MM.1S (cell line): Measurements from ENCODE around the gene SPINT4.
"Not testable (repeated sequence)": the region's sequence is repeated elsewhere in the genome, so short reads cannot be mapped to it uniquely, and the experiment has no call there.

ENCODE experiments used
- DNase-seq: peaks from one replicate; pipeline ENCODE4 v3.0.0-alpha.2; 2015
- H2AFZ ChIP-seq: fragments of 300-600 bp; sonication (generic); 2 replicates; pipeline ENCODE4 v1.6.0; 2016; ENCODE audit warnings: antibody characterized with exemption, low read length
- H3F3A ChIP-seq: fragments of 300-600 bp; sonication (generic); 2 replicates; pipeline ENCODE4 v1.6.1; 2016; ENCODE audit warnings: mild to moderate bottlenecking, antibody characterized with exemption, low read length, moderate library complexity, mixed read lengths; ENCODE audit not compliant: insufficient read depth
- H3K27ac ChIP-seq: fragments of 300-600 bp; sonication (generic); 2 replicates; pipeline ENCODE4 v1.5.1; 2016; ENCODE audit warnings: mild to moderate bottlenecking, low read length
- H3K27me3 ChIP-seq: fragments of 300-600 bp; sonication (generic); replicated peaks from 2 replicates; pipeline ENCODE4 v1.6.0; 2016; ENCODE audit warnings: low read length; ENCODE audit not compliant: insufficient read depth
- H3K36me3 ChIP-seq: fragments of 300-600 bp; sonication (generic); replicated peaks from 2 replicates; pipeline ENCODE4 v1.6.1; 2016; ENCODE audit warnings: mild to moderate bottlenecking, low read length, mixed read lengths; ENCODE audit not compliant: insufficient read depth
- H3K4me1 ChIP-seq: fragments of 300-600 bp; sonication (generic); 2 replicates; pipeline ENCODE4 v1.6.1; 2016; ENCODE audit warnings: low read length, mixed read lengths
- H3K4me2 ChIP-seq: fragments of 300-600 bp; sonication (generic); 2 replicates; pipeline ENCODE4 v1.6.0; 2016; ENCODE audit warnings: low read depth, low read length
- H3K4me3 ChIP-seq: fragments of 300-600 bp; sonication (generic); 2 replicates; pipeline ENCODE4 v1.5.1; 2016; ENCODE audit warnings: low read length, mixed read lengths
- H3K79me2 ChIP-seq: fragments of 300-600 bp; sonication (generic); 2 replicates; pipeline ENCODE4 v1.6.1; 2016; ENCODE audit warnings: mixed run types, low read length, mixed read lengths
- H3K9ac ChIP-seq: fragments of 300-600 bp; sonication (generic); 2 replicates; pipeline ENCODE4 v1.6.1; 2016; ENCODE audit warnings: low read length, mixed read lengths
- H3K9me2 ChIP-seq: fragments of 300-600 bp; sonication (generic); replicated peaks from 2 replicates; pipeline ENCODE4 v1.6.1; 2016; ENCODE audit warnings: mild to moderate bottlenecking, low read length, mixed read lengths; ENCODE audit not compliant: insufficient read depth
- H3K9me3 ChIP-seq: fragments of 300-600 bp; sonication (generic); replicated peaks from 2 replicates; pipeline ENCODE4 v1.6.1; 2016; ENCODE audit warnings: mild to moderate bottlenecking, low read length, mixed read lengths; ENCODE audit not compliant: insufficient read depth
- H4K20me1 ChIP-seq: fragments of 300-600 bp; sonication (generic); 2 replicates; pipeline ENCODE4 v1.6.1; 2016; ENCODE audit warnings: mild to moderate bottlenecking, low read length, moderate library complexity, mixed read lengths; ENCODE audit not compliant: insufficient read depth
- EZH2 ChIP-seq: fragments of 300-600 bp; sonication (generic); optimal IDR thresholded peaks from 2 replicates; pipeline ENCODE3; 2017; ENCODE audit warnings: low read depth, mild to moderate bottlenecking, antibody characterized with exemption, low read length, mixed read lengths
- EZH2phosphoT487 ChIP-seq: fragments of 300-600 bp; sonication (generic); IDR thresholded peaks from 2 replicates; pipeline ENCODE4 v1.6.1; 2018; ENCODE audit warnings: antibody characterized with exemption, low read length
- TF ChIP-seq, protein P1 (sequence below): fragments of 300-600 bp; sonication (generic); IDR thresholded peaks from 2 replicates; pipeline ENCODE4 v1.5.1; 2016; ENCODE audit warnings: antibody characterized with exemption, low read length, mixed read lengths

The SPINT4 gene

GRCh38 chr20:45701873-45702272 is 20.3 kb upstream of the SPINT4 start, which contains the start of gene WFDC13:
Gene WFDC13, plus strand, starts transcription at chr20:45702038. Its CDS starts 86 bp downstream, at chr20:45702124.
- Histone ChIP-seq H3K27me3 (no peaks in the 10 kb centered on the region), H3K4me2 (no peak within 1 kb of the TSS), H3K4me3 (no peak within 1 kb of the TSS), H3K9me3 (no peaks in the 10 kb centered on the region), H3K27ac (no peak within 1 kb of the TSS), H3K9ac (no peak within 1 kb of the TSS), H3K4me1 (no peaks in the 10 kb centered on the region), H2AFZ (no peak within 1 kb of the TSS), H3K36me3 (no peaks in the 10 kb centered on the region), H4K20me1 (no peaks in the 10 kb centered on the region), H3K9me2 (no peaks in the 10 kb centered on the region), H3F3A (no peaks in the 10 kb centered on the region), H3K79me2 (no peaks in the 10 kb centered on the region)
- TF ChIP-seq, protein P1, sequence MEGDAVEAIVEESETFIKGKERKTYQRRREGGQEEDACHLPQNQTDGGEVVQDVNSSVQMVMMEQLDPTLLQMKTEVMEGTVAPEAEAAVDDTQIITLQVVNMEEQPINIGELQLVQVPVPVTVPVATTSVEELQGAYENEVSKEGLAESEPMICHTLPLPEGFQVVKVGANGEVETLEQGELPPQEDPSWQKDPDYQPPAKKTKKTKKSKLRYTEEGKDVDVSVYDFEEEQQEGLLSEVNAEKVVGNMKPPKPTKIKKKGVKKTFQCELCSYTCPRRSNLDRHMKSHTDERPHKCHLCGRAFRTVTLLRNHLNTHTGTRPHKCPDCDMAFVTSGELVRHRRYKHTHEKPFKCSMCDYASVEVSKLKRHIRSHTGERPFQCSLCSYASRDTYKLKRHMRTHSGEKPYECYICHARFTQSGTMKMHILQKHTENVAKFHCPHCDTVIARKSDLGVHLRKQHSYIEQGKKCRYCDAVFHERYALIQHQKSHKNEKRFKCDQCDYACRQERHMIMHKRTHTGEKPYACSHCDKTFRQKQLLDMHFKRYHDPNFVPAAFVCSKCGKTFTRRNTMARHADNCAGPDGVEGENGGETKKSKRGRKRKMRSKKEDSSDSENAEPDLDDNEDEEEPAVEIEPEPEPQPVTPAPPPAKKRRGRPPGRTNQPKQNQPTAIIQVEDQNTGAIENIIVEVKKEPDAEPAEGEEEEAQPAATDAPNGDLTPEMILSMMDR = no peak
- TF ChIP-seq EZH2 (no peak), EZH2phosphoT487 (no peak)
- DNase-seq = no peak

- no peak within 1 kb of the TSS for H3K9ac ChIP-seq
- no peaks in the 10 kb centered on the region for H3K79me2 ChIP-seq
- no peak within 1 kb of the TSS for H3K4me2 ChIP-seq
- H3K36me3 ChIP-seq = no peaks in the 10 kb centered on the region
- H3F3A ChIP-seq = no peaks in the 10 kb centered on the region
- no peak within 1 kb of the TSS for H3K27ac ChIP-seq
- no peaks in the 10 kb centered on the region for H4K20me1 ChIP-seq
- TF ChIP-seq EZH2 (no peak), EZH2phosphoT487 (no peak)
- TF ChIP-seq, protein P1 = no peak
- H3K9me2 ChIP-seq = no peaks in the 10 kb centered on the region
- no peaks in the 10 kb centered on the region for H3K4me1 ChIP-seq
- no peaks in the 10 kb centered on the region for H3K27me3 ChIP-seq
- no peak for DNase-seq
- H3K9me3 ChIP-seq = no peaks in the 10 kb centered on the region
- H3K4me3 ChIP-seq = no peak within 1 kb of the TSS
- no peak within 1 kb of the TSS for H2AFZ ChIP-seq
Measured at GRCh38 chr20:45704969-45705637, 17.0 kb upstream of the SPINT4 start, which contains the start of gene WFDC10B. Gene WFDC10B, minus strand, starts transcription at chr20:45705019. Its CDS starts 19,027 bp downstream, at chr20:45685992.

GRCh38 chr20:45716141-45716688 is 5.9 kb upstream of the SPINT4 start:
- Histone ChIP-seq H3K4me1 (peaks cover 29% of the 10 kb centered on the region), H3K27ac (peak overlapping the region; percentile 55; the same call in 1 of the 2 replicates), H3K9ac (peak overlapping the region; percentile 12; the same call in 1 of the 2 replicates), H3K4me2 (peak overlapping the region; percentile 32; the same call in 1 of the 2 replicates), H2AFZ (0 out of 2 replicates have a peak overlapping the region, but pooled peaks have one; percentile 33)
- not testable (repeated sequence) for H3K4me3 ChIP-seq, H4K20me1 ChIP-seq, H3K27me3 ChIP-seq, H3K9me3 ChIP-seq, H3F3A ChIP-seq, H3K36me3 ChIP-seq, H3K79me2 ChIP-seq, H3K9me2 ChIP-seq
- peak; percentile 69 for DNase-seq

DNA sequence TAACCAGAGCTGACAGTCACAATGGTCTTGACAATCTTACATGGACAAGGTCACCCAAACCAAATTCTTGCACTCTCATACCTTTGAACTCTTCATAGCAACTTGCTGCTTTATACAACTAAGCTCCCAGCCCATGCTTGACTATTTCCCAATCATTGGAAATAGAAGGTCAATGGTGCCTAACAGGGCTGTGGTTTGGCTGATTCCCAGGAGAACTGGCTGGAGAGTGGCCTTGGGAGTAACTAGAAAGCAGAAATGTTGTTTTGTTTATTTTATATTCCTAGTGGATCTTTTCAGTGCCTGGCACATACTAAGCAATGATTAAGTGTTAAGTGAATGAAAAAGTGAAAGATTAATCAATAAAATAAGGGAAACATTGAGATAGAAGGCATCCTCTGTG is 3.0 kb downstream of the SPINT4 start:
- H4K20me1 ChIP-seq = no peaks in the 10 kb centered on the region
- H3K4me3 ChIP-seq = no peak overlapping the region
- no peak overlapping the region for H2AFZ ChIP-seq
- TF ChIP-seq, protein P1 = no peak
- no peak for TF ChIP-seq EZH2phosphoT487
- no peak for TF ChIP-seq EZH2
- H3K27me3 ChIP-seq = no peaks in the 10 kb centered on the region
- DNase-seq = no peak
- H3F3A ChIP-seq = no peaks in the 10 kb centered on the region
- H3K36me3 ChIP-seq = no peaks in the 10 kb centered on the region
- H3K27ac ChIP-seq = no peak overlapping the region
- H3K4me1 ChIP-seq = no peaks in the 10 kb centered on the region
- H3K9me3 ChIP-seq = no peaks in the 10 kb centered on the region
- H3K9ac ChIP-seq = no peak overlapping the region
- no peak overlapping the region for H3K4me2 ChIP-seq
- H3K79me2 ChIP-seq = no peaks in the 10 kb centered on the region
- H3K9me2 ChIP-seq = no peaks in the 10 kb centered on the region
